Measurements from ENCODE around the gene PEAK1. TPM values are rescaled to one million over a fixed set of nuclear protein-coding genes. Genes with fewer than 3 reads are reported as not detected.

Gene PEAK1
- total and polyA plus RNA-seq, 2 experiments from 2014 or later: 7.8 to 34.1 TPM

DNA sequence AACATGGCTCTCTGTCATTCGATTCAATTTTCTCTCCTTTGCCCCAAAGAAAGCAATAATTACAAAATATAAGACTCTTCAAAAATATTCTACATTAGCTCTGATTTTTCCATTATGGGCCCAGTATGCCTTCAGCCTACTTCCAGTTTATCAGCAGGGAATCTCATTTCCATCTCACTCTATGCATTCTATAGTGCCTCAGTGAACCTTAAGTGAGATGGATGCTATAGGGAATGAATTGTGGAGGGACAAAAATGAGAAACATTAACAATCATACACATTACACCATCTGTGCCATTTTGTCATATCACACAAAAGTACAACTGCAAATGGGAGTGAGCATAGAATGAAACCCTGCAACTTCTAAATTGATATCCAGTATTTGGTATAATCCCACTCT, 298.3 kb downstream of the PEAK1 start:
- Mint-ChIP-seq H3K36me3 (ENCODE audit: low read depth) (no peaks in the 10 kb centered on the region), H3K9me3 (no peaks in the 10 kb centered on the region), H3K4me1 (peaks cover 22% of the 10 kb centered on the region), H3K27ac (no peak overlapping the region), H3K27me3 (ENCODE audit: insufficient read depth, low read depth, poor library complexity) (no peaks in the 10 kb centered on the region), H3K4me3 (no peak overlapping the region)
- Histone ChIP-seq H3K27ac (ENCODE audit: low read depth) (no peak overlapping the region), H3K4me3 (no peak overlapping the region), H3K27me3 (ENCODE audit: insufficient read depth) (no peaks in the 10 kb centered on the region), H3K9me2 (ENCODE audit: insufficient read depth) (0 out of 2 replicates have a peak, but pooled peaks cover 3% of the 10 kb centered on the region), H3K4me2 (no peak overlapping the region), H3K4me1 (ENCODE audit: insufficient read depth) (peaks cover 18% of the 10 kb centered on the region), H2AFZ (no peak overlapping the region), H3F3A (replicated peaks; ENCODE audit: low read depth) (no peaks in the 10 kb centered on the region), H3K79me2 (replicated peaks; ENCODE audit: insufficient read depth) (no peaks in the 10 kb centered on the region), H4K20me1 (replicated peaks; ENCODE audit: insufficient read depth) (no peaks in the 10 kb centered on the region), H3K36me3 (ENCODE audit: insufficient read depth) (no peaks in the 10 kb centered on the region)
- no peak for DNase-seq (ENCODE audit: low spot score)
- TF ChIP-seq, protein P1, sequence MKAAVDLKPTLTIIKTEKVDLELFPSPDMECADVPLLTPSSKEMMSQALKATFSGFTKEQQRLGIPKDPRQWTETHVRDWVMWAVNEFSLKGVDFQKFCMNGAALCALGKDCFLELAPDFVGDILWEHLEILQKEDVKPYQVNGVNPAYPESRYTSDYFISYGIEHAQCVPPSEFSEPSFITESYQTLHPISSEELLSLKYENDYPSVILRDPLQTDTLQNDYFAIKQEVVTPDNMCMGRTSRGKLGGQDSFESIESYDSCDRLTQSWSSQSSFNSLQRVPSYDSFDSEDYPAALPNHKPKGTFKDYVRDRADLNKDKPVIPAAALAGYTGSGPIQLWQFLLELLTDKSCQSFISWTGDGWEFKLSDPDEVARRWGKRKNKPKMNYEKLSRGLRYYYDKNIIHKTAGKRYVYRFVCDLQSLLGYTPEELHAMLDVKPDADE (IDR thresholded peaks at IDR 0.05): no peak
- TF ChIP-seq, protein P2, sequence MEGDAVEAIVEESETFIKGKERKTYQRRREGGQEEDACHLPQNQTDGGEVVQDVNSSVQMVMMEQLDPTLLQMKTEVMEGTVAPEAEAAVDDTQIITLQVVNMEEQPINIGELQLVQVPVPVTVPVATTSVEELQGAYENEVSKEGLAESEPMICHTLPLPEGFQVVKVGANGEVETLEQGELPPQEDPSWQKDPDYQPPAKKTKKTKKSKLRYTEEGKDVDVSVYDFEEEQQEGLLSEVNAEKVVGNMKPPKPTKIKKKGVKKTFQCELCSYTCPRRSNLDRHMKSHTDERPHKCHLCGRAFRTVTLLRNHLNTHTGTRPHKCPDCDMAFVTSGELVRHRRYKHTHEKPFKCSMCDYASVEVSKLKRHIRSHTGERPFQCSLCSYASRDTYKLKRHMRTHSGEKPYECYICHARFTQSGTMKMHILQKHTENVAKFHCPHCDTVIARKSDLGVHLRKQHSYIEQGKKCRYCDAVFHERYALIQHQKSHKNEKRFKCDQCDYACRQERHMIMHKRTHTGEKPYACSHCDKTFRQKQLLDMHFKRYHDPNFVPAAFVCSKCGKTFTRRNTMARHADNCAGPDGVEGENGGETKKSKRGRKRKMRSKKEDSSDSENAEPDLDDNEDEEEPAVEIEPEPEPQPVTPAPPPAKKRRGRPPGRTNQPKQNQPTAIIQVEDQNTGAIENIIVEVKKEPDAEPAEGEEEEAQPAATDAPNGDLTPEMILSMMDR (conservative IDR thresholded peaks at IDR 0.05; ENCODE audit: low read depth in 2 of 2): no peak
- TF ChIP-seq, protein P3, sequence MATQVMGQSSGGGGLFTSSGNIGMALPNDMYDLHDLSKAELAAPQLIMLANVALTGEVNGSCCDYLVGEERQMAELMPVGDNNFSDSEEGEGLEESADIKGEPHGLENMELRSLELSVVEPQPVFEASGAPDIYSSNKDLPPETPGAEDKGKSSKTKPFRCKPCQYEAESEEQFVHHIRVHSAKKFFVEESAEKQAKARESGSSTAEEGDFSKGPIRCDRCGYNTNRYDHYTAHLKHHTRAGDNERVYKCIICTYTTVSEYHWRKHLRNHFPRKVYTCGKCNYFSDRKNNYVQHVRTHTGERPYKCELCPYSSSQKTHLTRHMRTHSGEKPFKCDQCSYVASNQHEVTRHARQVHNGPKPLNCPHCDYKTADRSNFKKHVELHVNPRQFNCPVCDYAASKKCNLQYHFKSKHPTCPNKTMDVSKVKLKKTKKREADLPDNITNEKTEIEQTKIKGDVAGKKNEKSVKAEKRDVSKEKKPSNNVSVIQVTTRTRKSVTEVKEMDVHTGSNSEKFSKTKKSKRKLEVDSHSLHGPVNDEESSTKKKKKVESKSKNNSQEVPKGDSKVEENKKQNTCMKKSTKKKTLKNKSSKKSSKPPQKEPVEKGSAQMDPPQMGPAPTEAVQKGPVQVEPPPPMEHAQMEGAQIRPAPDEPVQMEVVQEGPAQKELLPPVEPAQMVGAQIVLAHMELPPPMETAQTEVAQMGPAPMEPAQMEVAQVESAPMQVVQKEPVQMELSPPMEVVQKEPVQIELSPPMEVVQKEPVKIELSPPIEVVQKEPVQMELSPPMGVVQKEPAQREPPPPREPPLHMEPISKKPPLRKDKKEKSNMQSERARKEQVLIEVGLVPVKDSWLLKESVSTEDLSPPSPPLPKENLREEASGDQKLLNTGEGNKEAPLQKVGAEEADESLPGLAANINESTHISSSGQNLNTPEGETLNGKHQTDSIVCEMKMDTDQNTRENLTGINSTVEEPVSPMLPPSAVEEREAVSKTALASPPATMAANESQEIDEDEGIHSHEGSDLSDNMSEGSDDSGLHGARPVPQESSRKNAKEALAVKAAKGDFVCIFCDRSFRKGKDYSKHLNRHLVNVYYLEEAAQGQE (IDR thresholded peaks at IDR 0.05; ENCODE audit: unreplicated experiment): no peak
- TF ChIP-seq EZH2 (IDR thresholded peaks at IDR 0.05; ENCODE audit: low read depth, unreplicated experiment): no peak
- TF ChIP-seq POLR2AphosphoS5 (IDR thresholded peaks at IDR 0.05; ENCODE audit: low read depth): no peak
- no peak for TF ChIP-seq STAT1 (IDR thresholded peaks at IDR 0.05; ENCODE audit: unreplicated experiment)
- TF ChIP-seq NANOG (IDR thresholded peaks at IDR 0.05; ENCODE audit: borderline replicate concordance): no peak
- TF ChIP-seq ZNF331 (CRISPR knock-in tag; IDR thresholded peaks at IDR 0.05; ENCODE audit: low read depth): no peak
- no peak for TF ChIP-seq EZH2phosphoT487 (IDR thresholded peaks at IDR 0.05; ENCODE audit: unreplicated experiment)
- no peak for TF ChIP-seq CREB1 (CRISPR knock-in tag; IDR thresholded peaks at IDR 0.05; ENCODE audit: low read depth)
- TF ChIP-seq JUNB (IDR thresholded peaks at IDR 0.05; ENCODE audit: unreplicated experiment): no peak
- TF ChIP-seq, protein P4, sequence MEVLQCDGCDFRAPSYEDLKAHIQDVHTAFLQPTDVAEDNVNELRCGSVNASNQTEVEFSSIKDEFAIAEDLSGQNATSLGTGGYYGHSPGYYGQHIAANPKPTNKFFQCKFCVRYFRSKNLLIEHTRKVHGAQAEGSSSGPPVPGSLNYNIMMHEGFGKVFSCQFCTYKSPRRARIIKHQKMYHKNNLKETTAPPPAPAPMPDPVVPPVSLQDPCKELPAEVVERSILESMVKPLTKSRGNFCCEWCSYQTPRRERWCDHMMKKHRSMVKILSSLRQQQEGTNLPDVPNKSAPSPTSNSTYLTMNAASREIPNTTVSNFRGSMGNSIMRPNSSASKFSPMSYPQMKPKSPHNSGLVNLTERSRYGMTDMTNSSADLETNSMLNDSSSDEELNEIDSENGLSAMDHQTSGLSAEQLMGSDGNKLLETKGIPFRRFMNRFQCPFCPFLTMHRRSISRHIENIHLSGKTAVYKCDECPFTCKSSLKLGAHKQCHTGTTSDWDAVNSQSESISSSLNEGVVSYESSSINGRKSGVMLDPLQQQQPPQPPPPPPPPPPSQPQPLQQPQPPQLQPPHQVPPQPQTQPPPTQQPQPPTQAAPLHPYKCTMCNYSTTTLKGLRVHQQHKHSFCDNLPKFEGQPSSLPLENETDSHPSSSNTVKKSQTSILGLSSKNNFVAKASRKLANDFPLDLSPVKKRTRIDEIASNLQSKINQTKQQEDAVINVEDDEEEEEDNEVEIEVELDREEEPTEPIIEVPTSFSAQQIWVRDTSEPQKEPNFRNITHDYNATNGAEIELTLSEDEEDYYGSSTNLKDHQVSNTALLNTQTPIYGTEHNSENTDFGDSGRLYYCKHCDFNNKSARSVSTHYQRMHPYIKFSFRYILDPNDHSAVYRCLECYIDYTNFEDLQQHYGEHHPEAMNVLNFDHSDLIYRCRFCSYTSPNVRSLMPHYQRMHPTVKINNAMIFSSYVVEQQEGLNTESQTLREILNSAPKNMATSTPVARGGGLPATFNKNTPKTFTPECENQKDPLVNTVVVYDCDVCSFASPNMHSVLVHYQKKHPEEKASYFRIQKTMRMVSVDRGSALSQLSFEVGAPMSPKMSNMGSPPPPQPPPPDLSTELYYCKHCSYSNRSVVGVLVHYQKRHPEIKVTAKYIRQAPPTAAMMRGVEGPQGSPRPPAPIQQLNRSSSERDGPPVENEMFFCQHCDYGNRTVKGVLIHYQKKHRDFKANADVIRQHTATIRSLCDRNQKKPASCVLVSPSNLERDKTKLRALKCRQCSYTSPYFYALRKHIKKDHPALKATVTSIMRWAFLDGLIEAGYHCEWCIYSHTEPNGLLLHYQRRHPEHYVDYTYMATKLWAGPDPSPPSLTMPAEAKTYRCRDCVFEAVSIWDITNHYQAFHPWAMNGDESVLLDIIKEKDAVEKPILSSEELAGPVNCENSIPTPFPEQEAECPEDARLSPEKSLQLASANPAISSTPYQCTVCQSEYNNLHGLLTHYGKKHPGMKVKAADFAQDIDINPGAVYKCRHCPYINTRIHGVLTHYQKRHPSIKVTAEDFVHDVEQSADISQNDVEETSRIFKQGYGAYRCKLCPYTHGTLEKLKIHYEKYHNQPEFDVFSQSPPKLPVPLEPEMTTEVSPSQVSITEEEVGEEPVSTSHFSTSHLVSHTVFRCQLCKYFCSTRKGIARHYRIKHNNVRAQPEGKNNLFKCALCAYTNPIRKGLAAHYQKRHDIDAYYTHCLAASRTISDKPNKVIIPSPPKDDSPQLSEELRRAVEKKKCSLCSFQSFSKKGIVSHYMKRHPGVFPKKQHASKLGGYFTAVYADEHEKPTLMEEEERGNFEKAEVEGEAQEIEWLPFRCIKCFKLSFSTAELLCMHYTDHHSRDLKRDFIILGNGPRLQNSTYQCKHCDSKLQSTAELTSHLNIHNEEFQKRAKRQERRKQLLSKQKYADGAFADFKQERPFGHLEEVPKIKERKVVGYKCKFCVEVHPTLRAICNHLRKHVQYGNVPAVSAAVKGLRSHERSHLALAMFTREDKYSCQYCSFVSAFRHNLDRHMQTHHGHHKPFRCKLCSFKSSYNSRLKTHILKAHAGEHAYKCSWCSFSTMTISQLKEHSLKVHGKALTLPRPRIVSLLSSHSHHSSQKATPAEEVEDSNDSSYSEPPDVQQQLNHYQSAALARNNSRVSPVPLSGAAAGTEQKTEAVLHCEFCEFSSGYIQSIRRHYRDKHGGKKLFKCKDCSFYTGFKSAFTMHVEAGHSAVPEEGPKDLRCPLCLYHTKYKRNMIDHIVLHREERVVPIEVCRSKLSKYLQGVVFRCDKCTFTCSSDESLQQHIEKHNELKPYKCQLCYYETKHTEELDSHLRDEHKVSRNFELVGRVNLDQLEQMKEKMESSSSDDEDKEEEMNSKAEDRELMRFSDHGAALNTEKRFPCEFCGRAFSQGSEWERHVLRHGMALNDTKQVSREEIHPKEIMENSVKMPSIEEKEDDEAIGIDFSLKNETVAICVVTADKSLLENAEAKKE (CRISPR knock-in tag; IDR thresholded peaks at IDR 0.05): no peak
- TF ChIP-seq ZNF114 (CRISPR knock-in tag; IDR thresholded peaks at IDR 0.05): no peak
- ATAC-seq: no peak
